LNCAP (cell line): Measurements from ENCODE around the gene CCDC78.

Experiments used
- TF ChIP-seq, protein P1 (sequence below): fragments of 450-650 bp; IDR thresholded peaks from 2 replicates; pipeline ENCODE4 v1.5.1; 2017; ENCODE audit warnings: mild to moderate bottlenecking

Gene CCDC78

DNA sequence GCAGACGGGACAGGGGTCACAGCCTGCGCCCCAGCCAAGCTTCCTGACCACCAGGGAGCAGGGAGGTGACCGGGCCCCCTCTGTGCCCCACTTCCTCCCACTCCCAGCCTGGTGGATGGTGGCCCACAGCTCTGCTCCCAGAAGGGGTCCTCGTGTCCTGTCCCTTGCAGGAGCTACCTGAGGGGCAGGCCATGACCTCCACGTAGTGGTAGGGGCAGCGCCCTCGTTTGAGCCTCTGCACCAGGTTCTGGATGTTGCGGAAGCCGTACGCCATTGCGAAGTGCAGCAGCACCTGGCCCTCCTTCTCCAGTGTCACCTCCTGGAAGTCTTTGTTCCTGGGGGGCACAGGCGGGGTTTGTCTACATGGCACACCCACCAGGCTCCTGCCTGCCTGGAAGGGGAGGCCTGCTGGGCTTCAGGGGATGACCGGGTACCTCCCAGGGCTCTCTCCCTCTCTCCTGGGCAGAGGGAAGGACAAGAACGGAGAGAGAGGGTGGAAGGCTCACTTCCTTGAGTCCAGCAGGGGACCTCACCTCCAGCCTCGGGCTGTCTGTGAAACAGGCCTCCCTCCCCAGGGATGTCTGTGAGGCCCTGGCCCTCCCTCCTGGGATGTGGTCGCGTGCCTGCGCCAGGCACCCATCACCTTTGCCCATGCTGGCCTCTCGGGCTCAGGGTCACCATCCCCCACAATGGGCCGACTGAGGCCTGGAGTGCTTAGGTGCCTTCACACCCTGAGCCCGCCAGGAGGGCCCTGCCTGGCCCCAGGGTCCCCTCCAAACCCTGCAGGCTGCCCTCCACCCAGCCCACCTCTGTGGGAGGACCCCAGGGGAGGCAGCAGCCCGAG lies 4.6 kb upstream of the CCDC78 start:
- TF ChIP-seq, protein P1, sequence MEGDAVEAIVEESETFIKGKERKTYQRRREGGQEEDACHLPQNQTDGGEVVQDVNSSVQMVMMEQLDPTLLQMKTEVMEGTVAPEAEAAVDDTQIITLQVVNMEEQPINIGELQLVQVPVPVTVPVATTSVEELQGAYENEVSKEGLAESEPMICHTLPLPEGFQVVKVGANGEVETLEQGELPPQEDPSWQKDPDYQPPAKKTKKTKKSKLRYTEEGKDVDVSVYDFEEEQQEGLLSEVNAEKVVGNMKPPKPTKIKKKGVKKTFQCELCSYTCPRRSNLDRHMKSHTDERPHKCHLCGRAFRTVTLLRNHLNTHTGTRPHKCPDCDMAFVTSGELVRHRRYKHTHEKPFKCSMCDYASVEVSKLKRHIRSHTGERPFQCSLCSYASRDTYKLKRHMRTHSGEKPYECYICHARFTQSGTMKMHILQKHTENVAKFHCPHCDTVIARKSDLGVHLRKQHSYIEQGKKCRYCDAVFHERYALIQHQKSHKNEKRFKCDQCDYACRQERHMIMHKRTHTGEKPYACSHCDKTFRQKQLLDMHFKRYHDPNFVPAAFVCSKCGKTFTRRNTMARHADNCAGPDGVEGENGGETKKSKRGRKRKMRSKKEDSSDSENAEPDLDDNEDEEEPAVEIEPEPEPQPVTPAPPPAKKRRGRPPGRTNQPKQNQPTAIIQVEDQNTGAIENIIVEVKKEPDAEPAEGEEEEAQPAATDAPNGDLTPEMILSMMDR = no peak

DNA sequence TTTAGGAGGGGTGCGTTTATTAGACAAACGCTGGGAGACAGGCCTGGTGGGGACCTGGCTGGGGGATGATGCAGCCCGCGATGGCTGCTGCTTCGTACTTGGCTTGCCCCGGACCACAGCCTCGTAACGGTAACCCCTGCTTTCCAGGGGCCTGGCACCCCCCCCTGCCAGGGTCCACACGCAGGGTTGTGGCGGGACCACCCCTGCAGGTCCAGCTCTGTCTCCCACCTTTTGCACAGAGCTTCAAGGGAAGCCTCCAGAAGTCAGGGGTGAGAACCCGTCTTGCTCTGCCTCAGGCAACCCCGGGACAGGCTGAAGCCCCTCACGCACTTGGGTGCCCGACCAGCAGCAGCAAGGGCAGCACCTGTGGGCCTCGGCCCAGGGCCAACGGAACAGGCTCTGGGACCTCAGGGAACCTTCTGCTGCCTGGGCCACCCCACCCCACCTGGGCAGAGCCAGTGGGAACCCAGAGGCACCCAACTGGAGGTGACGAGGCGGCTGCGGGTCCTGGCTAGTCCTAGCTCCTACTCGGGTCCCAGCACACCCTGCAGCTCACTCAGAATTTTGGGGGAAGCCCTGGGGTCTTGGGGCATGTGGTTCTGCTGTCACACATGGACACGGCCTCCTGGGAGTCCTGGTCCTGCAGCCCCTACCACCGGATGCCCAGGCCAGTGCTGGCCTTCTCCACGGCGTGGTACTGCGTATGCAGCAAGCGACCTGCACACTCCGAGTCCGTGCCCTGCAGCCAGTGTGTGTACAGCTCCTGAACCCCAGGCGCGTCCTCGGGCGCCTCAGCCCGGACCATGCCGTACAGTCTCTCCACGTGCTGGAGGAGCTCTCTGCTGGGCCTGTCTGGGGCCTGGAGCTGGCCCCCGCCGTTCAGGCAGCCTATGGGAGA lies 3.8 kb upstream of the CCDC78 start:
- TF ChIP-seq, protein P1 = no peak

DNA sequence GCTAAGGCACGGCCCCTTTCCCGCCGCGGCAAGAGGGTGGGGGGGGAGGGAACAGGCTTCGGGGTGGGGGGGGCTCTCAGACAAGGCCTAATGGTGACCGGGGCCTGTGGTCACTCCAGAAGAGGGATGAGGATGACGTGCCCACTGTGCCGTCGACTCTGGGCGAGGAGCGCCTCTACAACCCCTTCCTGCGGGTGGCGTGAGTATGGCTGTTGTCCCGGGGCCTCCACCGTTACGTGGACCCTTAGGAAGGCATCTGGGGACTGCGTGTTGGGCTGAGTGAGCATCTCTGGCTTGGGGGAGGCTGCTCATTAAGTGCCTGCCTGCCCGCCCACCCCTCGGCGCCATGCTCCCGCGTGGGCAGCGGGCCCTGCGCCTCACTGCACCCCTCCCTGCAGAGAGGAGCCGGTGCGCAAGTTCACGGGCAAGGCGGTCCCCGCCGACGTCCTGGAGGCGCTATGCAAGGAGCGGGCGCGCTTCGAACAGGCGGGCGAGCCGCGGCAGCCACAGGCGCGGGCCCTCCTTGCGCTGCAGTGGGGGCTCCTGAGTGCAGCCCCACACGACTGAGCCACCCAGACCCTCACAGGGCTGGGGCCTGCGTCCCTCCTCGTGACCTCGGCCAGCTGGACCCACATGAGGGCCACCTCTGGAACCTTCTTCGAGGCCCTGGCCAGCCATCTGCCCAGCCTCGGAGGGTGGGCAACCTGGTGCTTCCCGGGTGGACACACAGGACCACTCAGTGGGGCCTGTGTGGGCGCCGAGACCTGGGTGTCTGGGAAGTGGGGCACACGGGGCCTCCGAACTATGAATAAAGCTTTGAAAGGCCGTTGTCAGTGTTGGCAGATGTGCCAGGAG lies 2.9 kb upstream of the CCDC78 start:
- TF ChIP-seq, protein P1 = no peak

DNA sequence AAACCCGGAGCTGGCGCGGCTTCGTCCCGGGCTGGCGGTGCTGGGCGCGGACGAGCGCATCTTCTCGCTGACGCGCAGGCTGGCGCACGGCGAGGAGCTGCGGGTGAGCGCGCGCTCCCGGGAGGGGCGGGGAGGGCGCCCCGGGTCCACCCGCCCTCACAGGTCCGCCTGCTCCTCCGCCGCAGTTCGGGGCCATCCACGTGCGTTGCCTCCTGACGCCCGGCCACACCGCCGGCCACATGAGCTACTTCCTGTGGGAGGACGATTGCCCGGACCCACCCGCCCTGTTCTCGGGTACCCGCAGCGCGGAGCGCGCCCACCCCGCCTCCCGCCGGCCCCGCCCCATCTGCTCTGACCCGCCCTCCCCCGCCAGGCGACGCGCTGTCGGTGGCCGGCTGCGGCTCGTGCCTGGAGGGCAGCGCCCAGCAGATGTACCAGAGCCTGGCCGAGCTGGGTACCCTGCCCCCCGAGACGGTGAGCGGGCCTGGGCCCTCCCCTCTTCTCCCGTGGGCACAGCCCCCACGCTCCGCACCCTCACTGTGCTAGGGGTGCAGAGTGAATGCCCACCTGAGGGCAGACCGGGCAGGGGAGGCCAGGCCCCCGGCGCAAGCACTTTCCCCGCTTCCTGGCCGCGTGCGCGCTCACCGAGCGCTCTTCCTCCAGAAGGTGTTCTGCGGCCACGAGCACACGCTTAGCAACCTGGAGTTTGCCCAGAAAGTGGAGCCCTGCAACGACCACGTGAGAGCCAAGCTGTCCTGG lies 2.1 kb upstream of the CCDC78 start:
- TF ChIP-seq, protein P1 = no peak

DNA sequence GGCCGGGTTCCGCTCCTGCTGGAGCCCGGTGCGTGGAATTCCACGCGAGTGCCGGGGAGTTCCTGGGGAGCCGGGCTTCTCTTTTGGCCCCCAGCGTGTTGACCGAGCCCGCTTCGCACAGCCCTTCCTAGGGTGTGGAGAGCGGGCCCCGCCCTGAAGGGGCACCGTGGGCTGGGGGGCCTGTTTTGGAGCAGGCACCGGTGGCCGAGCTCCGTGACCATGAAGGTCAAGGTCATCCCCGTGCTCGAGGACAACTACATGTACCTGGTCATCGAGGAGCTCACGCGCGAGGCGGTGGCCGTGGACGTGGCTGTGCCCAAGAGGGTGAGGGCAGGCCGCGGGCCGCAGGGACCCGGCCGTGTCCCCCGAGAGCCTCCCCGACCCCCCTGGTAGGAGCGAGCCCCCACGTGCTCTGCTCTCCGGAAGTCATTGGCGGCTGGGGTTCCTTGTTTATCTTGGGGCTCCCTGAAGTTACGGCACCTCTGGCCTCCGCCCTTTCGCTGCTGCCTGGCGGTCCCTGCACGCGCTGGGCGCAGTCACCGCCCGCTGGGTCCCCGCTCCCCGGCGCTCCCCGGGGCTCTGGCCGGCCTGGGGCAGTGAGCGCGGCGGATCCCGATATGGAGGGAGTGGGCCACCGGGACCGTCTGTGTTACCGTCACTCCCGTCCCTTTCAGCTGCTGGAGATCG lies 1.2 kb upstream of the CCDC78 start:
- TF ChIP-seq, protein P1 = no peak

DNA sequence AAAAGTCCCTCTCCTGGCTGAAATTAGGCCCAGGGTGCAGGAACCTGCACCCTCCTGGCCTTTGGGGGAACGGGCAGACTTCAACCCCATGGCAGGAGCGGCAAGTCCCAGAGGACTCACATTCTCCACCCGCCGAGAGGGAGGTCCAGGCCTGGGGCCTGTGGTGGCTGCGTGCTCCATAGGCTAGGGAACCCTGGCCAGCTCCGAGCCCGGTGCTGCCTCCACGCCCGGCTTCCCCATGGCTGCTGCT lies 130 bp downstream of the CCDC78 start:
- TF ChIP-seq, protein P1 = no peak
